ENCODE results near the gene PIEZO1.

The PIEZO1 gene

DNA sequence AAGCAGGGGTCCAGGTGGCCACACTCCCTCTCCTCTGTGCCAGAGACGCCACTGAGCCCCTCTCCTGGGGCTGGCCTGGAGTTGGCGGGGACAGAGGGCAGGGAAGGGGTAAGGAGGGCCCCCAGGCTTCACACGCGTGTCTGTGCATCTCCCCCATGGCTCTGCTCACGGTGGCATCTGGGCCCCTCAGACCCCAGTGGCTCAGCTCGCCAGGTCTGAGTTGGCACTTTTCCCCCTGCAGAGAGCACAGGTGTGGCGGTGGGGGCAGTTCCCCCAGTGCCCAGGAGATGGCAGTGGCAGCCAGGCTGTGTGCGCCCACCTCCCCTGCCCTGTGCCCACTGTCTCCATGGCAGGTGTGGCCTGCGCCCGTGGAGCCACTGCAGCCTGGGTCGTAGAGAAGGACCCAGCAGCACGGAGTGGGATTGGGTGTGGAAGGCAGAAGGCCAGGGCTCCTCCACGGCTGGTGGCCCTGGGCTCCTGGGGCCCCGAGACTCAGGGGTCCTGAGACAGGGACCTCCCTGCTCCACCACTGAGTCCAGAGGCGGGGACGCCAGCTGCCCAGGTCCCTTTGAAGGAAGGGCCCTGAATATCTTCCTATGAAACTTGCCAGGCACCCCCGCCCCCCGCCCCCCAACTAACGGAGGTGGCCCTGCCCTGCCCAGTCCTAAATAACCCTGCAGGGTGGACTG is 31.0 kb upstream of the PIEZO1 start:
- DNase-seq = peak; percentile 66

DNA sequence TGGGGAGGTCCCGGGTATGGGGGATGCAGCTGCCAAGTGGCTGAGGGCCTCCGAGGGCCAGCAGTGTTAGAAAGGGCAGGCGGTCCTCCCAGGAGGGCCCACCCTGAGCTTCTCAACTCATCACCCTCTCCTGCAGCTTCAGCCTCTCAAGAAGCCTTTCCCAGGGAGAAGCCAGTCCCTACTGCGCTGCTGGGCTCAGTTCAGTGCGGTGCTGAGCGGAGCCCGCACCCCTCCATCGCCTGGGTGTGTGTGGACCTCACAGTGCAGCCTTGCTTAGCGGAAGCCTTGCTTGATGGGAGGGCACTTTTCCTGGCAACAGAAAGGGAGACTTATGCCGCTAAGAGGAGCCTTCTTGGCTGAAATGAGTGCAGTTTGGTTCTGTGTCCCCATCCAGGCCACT is 30.2 kb upstream of the PIEZO1 start:
- DNase-seq = no peak

DNA sequence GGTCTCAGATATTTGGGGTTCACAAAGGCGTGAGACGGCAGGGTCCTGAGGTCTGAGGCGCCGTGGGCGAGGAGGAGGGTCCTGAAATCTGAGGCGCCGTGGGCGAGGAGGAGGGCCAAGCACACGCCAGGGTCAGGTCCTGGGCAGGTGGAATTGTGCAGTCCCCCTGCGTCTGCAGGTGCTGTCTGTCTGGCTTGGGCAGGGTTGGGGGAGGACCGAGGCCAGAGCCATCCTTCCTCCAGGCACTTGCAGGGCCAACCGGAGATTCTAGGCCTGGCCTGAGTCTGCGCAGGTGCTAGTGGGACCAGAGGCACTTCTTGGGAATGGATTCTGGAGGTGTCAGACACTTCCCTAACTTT is 29.1 kb upstream of the PIEZO1 start:
- no peak for DNase-seq

DNA sequence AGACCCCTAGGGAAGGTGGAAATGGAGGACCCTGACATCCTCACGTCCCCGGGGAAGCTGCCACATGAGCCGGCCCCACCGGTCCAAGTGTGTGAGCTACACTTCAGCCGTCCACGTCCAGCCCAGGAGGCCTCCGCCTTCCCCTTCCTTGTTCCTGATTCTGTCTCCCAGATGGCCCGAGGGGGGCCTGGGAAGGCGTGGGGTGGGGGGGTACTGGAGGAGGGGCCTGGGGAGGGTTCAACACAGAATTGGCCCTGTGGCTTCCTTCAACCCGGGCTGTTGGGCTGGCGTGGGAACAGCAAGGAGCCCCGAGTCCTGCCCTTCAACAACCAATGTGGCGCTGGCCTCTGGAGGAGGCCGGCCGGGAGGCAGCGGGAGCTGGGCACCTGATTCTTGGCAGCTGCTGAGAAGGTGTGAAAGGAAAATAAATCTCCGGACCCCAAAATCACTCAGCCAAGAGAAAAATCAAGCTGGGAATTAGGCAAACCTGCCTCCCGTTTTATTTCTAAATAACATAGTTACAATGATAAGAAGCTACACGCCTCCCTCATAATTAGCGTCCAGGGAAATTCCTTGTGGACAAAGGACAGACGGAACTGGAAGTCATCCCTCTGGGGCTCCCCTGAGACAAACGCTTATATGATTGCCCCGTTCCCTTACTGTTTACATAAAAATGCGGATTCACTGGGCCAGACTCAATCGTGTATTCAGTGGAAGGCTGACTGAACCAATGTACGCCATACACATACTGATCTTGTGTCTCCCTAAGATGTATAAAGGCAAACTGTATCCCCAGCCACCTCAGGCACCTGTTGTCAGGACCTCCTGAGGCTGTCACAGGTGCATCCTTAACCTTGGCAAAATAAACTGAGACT is 28.5 kb upstream of the PIEZO1 start:
- DNase-seq = no peak

DNA sequence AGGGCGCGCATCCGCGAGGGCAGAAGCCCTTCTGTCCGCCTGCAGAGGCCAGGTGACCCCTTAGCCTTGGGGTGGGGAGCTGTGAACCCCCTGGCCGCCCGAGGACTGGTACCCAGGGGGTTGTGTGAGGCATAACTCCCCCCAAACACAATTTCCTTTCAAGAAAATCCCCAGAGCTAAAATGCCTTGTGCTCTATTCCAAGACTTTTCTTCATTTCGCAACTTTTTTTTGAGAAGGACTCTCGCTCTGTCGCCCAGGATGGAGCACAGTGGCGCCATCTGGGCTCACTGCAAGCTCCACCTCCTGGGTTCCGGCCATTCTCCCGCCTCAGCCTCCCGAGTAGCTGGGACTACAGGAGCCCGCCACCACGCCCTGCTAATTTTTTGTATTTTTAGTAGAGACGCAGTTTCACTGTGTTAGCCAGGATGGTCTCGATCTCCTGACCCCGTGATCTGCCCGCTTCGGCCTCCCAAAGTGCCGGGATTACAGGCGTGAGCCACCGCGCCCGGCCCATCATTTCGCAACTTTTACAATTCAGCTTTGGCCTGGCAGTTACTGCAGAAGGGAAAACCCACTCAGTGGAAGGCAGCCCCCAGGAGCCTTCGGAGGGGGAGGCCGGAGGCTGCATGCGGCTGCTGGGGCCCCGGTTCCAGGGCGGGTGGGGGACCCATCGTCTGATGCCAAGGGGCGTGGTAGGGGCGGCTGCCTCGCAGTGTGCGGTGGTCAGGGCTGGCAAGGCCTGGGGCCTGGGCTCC is 27.7 kb upstream of the PIEZO1 start:
- DNase-seq = peak; percentile 31

DNA sequence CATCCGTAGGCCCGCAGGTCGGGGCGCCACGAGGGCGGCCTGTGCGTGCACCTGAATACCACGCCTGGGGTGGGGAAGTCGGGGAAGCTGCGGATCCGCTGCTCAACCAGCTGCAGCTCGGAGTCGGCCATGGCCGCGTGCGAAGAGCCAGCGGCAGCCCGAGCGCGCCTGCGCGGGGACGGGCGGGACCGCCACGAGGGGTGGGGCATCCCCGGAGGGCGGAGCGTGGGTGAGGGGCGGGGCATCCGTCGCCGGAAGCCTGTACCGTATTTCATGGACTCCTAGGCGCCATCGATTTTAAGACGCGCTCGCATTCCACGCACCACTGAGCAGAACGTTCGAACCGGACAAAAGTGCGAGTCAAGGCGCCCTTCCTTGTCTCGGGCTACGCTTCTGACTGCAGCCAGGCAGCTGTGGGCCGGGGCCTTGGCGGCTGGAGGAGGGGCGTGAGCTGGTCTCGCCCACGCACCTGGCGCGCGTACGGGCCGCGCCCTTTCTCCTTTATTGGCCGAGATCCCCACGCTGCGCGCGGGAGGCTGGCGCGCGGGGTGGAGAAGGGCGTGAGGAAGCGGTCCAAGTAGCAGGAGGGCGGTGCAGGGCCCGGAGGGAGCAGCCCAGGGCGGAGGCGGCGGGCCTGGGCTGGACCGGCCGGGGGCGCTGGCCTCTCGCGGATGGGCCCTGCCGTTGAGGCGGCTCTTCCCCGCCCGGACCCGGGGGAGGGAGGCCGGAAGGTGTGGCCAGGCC is 26.9 kb upstream of the PIEZO1 start, which contains the start of gene APRT:
Gene APRT (minus strand): TSS at position 160 of the 744 bp plus-strand sequence. CDS start 29 bp downstream, at position 131.
- peak; percentile 96 for DNase-seq

DNA sequence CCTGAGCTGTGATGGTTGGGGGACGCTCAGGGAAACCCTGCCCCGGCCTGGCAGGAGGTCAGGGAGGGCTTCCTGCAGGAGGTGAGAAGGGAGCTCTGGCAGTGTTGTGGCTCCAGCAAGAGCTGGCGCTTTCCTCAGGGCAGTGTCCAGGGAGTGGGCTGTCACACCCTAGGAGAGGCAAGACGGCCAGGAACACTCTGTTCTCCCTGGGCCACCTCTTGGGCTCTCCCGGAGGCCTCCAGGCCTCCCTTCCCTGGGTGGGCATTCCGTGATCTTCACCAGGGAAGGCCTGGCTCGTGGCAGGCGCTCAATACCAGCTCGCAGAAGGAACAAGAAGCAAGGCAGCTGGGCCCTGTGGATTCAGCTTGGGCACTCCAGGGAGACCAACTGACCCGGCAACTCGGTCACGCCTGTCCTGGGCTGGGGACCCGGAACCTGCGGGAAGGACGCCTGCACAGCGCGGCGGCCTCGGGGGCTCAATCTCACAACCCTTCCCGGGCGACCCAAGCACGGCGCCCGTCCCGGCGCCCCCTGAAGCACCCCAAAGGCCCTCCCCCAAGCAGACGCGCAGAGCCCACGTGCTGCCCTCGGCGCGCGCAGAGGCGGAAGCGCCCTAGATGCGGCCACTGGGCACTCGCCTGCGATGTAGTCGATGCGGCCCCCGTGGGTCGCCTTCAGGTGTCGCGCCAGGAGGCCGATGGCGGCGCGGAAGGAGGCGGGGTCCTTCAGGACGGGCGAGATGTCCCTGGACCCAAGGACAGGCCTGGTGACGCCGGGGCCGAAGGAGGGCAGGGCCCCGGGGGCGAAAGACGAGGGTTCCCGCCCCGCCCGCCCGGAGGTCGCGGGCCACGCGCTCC is 26.1 kb upstream of the PIEZO1 start:
- peak; percentile 74 for DNase-seq

DNA sequence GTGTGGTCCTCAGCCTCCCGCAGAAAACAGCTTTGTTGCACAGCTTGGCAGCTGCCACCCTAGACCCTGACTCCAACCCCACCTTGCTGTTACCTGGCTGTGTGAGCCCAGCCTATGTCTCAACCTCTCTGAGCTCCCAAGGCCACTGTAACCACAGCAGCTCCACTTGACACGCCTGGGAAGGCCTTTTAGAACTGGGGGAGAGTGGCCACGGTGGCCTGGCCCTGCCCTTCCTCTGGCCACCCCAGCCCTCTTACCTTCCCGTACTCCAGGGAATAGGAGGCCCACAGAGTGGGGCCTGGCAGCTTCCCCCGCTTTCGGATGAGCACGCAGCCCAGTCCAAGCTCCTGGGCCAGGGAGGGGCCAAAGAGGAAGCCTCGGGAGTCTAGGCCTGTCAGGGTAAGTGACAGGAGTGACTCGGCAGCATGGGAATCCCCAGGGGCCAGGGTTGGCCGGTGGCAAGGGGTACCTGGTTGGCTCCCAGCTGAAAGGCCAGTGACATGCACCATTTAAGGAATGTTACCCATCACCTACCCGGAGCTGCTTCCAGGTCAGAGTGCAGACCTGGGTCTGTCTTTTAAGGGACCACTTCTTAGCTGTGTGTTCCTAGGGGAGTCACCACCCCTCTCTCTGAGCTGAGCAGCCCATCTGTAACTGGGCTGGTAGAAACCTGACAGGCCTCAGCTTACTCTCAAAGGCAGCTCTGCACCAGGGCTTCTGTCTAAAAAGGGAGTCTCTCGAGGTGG is 25.3 kb upstream of the PIEZO1 start:
- no peak for DNase-seq

DNA sequence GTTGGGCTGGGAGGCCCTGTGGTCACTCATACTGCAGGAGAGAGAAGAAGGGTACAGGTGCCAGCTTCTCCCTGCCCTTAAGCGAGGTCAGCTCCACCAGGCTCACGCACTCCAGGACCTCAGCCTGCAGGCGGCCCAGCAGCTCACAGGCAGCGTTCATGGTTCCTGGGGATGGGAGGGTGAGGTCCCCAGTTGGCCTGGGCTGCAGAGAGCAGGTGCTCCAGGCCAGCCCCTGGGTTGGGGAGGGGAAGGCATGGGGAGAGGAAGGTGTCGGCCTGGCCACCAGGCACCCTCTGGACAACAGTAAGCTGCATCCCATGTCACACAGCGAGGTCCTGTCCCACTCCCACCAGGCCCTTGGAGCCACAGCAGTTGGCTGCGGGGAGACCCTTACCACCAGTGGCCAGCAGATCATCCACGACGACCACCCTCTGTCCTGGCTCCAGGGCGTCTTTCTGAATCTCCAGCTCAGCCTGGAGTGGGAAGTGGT is 24.7 kb upstream of the PIEZO1 start:
- no peak for DNase-seq

DNA sequence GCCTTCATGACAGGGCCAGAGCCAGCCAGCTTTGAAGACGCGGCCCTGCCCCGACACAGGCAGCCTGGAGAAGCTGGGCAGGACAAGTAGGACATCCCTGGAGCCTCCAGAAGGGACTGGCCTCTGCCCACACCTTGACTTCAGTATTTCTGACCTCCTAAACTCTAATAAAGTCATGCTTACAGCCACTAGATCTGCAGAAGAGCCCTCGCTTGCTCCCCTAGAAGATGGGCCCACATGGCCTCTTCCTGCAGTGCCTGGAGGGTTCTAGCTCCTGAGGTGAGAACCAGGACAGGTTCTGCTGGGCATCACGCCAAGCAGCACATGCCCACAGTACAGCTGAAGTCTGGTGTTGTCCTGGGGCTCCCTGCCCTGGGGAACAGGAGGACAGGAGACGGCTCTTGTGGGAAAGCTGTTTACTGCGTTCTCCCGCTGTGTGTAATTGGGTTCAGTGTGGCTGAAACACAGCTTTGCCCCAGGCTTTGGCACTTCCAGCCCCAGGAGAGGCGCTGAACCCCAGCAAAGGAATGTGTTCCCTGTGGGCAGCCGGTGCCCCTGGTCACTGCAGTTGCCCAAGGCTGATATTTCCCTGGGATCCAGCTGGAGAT is 24.2 kb upstream of the PIEZO1 start:
- no peak for DNase-seq

DNA sequence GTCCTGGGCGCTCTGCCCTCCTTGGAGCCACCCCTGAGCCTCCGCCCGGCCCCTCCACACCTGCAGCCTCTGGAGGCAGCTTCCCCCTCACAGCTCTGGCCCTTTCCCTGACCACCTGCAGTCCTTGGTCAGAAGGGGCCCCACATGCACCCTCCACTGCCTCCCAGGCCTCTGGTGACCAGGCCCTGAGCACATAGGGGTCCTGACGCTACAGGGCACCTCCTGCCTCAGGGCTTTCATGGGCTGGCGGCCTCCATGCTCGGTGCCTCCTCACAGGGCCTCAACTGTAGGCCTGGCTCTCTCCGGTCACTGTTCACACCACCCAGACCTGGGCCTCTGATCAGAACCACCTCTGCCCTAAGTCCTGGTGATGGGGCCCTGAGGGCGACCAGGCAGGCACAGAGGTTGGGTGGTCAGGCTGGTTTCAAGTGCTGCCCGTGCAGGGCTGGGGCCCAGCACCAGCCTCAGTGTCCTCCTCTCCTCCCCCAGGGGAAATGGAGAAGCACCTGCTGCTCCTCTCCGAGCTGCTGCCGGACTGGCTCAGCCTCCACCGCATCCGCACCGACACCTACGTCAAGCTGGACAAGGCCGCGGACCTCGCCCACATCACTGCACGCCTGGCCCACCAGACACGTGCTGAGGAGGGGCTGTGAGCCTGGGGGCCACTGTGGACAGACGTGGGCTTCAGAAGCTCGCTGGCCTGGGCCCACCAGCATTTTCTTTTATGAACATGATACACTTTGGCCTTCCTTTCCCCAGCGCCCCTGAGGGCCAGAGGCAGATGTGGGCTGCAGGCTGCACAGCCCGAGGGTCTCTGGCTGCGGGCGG is 22.8 kb upstream of the PIEZO1 start:
- DNase-seq = no peak

DNA sequence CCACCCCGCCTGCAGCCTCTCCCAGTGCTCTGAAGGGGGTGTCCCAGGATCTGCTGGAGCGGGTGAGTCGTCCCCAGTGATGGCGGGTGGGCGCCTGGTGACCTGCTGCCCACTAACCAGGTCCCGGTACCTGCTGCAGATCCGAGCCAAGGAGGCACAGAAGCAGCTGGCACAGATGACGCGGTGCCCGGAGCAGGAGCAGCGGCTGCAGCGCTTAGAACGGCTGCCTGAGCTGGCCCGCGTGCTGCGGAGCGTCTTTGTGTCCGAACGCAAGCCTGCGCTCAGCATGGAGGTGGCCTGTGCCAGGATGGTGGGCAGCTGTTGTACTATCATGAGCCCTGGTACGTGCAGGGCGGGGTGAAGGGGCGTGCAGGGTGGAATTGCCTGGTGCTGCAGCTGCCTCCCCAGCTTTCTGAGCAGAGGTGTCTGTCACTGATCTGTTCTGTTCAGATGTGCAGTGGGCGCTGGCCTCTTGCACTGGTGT is 22.2 kb upstream of the PIEZO1 start:
- DNase-seq = no peak

DNA sequence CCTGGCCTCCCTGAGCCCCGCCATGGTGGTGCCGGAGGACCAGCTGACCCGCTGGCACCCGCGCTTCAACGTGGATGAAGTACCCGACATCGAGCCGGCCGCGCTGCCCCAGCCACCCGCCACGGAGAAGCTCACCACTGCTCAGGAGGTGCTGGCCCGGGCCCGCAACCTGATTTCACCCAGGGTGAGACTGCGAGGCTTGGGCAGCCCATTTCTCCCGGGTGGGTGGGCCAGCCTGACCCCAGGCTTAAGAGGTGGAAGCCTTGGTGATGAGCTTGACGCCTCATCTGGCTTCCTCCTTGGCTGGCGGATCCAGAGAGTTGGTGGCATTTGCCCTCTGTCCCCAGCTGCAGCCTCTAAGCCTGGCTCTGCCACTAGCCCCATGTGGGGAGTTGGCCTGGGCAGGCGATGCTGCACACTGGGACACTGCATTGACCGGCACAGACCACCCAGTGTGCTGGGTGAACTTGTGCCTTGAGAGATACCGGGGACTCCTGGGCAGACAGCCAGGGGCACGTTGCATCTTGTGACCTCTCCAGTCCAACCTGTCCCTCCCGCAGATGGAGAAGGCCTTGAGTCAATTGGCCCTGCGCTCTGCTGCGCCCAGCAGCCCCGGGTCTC is 21.6 kb upstream of the PIEZO1 start:
- no peak for DNase-seq

DNA sequence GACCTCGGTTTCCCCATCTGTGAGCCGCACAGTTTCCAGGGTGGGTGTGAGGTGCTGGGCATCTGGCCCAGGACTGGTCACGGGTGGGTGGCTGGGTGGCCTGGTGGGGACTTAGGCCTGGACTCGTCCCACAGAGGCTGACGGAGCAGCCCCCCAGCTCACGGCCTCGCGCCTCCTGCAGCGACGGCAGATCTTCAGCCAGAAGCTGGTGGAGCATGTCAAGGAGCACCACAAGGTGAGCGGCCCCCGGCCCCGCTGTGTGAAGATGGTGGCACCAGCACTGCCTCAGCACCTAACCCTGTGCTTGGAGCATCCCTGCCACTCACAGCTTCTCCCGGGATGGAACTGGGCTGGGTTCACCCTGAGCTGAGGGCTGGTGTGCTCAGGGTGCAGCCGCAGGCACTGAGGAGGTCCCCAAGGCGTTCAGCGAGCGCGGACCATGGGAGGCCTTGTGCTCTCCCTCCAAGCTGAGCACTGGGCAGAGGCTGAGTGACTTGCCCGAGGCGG is 20.9 kb upstream of the PIEZO1 start:
- no peak for DNase-seq

DNA sequence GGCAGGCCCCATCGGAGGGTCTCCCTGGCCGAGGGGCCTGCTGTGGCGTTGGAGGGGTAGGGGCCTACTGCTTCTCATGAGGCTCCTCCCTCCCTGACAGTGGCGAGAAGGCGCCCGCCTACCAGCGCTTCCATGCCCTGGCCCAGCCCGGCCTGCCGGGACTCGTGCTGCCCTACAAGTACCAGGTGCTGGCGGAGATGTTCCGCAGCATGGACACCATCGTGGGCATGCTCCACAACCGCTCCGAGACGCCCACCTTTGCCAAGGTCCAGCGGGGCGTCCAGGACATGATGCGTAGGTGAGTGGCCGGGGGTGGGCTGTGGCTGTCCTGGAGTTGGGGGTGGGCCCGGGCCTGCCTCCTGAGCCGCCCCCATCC is 20.3 kb upstream of the PIEZO1 start:
- no peak for DNase-seq

DNA sequence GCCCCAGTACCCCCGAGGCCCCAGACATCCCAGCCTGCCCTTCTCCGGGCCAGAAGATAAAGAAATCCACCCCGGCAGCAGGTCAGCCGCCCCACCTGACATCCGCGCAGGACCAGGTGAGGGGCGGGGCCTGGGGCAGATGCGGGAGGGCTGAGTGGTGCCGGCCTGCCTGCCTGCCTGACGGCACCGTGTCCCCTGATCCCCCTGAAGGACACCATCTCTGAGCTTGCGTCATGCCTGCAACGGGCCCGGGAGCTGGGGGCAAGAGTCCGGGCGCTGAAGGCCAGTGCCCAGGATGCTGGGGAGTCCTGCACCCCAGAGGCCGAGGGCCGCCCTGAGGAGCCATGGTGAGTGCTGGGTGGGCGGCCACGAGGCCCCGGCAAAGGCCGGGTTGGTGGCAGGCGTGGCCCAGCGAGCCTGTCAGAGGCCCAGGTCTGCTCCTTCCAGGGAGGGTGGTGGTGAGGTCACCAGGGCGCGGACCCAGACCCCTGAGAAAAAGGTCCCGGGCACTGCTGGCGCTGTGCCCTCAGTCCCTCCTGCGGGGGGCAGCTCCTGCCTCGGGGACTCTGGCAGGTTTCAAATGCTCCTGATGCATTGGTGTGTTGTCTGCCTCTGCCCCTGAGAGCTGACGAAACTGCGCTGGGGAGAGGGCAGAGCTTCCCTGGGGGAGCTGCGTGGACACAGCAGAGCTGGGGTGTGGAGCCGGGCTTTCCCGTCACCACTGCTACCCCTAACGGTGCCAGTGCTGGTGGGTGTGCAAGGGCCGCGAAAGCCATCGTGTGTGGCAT is 19.7 kb upstream of the PIEZO1 start:
- peak; percentile 43 for DNase-seq

DNA sequence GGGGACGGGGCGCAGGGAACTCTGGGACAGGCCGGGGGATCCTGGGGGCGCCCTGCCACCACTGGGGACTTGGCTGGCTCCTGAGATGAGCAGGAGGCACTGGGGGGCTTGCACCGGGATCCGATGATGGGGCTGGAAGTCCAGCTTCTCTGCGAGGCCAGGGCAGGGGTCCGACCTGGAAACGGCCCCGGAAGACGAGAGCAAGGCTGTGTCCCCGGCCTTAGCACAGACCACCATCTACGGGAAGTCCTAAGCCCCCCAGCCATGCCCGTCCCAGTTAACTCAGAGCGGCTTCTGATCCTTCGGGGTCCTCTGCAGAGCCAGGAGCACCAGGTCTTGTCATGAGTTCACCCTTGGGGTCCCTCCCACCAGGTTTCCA is 19.1 kb upstream of the PIEZO1 start:
- no peak for DNase-seq
